ENCODE results near the gene ATP6V1G1. TPM values are rescaled to one million over a fixed set of nuclear protein-coding genes. Genes with fewer than 3 reads are reported as not detected.

The ATP6V1G1 gene
- total RNA-seq, 1 donor from 2014 or later, result 108 TPM

DNA sequence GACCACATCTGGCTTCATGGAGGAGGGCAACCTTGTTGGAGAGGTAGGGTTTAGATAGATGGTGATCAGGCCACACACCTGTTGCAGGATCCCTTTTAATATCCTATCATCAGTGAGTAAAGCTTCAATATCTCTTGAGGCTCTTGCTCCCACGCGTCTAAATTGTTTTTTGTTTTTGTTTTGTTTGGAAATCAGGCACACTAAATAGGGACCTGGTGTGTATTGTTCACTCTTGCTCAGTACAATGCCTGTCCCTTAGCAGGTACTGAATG lies 20.9 kb downstream of the ATP6V1G1 start:
- FAIRE-seq (no peak), DNase-seq (ENCODE audit: low spot score in 2 of 2) (no peak)

DNA sequence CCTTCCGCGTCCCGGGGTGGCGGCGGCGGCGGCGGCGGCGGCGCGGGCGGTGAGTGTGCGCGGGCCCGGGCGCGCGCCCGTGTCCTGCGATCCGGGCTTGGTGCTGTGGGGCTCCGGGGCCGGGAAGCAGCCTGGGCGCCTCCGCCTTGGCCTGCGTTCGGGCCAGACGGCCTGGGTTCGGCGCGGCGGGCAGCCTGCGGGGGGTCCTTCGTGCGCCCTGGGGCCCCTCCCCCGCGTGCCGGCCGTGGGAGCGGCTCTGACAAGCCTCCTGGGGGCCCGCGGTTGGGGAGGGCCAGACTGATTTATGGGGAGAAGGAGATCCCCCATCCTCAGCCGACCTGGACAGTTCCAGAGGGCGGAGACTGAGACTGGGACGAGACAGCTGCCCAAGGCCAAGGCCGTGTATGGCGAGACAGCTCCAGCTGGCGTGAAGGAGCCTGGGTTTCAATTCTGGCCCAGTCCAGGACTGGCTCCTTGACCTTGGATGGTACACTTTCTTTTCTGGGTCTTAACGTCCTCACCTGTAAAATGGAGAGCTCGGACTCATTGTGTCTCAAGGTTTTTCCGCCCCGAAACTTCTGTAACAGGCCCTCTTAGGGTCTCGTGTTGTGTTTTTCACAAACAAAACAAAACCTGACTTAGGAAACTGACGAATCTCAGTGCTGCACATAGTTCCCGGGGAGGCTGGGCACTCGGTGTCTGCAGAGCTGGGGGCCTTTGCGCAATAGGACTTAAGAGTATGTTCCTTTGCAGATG lies 24.1 kb downstream of the ATP6V1G1 start:
- peak in 1 of 2 donors; percentile 62 for DNase-seq (ENCODE audit: low spot score in 2 of 2)

DNA sequence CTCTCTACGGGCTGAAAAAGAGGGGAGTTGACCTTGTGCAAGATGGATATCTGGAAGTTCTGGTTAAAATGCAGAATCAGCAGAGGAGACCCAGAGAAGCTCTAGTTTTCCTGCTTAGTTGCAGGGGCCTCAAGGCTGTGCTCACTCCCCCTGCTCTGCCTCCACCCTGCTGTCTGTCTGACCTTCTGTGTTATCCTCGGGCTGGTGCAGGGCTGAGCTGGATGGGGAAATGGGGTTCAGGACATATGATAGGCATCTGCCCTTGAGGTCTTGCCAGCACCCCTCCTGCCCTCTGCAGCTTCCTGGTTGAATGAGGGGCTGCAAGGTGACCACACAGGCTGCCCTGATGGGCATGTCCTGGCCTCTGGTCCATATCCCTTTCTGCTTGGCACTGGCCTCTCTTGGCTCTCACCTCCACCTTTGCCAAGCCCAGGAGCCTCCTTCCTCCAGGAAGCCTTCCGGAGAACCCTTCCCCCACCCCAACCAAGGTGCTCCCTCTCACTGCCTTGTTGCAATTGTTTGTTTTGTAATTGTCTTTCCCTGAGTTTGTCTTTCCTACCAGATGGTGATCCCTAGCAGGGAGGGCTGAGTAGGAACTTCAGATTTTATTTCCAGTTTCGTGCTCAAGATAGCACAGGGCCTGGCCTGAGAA lies 24.8 kb downstream of the ATP6V1G1 start:
- FAIRE-seq (no peak), DNase-seq (ENCODE audit: low spot score in 2 of 2) (no peak)

More for the DNA sequence above, 24.1 kb downstream of the ATP6V1G1 start:
- no peak for FAIRE-seq

DNA sequence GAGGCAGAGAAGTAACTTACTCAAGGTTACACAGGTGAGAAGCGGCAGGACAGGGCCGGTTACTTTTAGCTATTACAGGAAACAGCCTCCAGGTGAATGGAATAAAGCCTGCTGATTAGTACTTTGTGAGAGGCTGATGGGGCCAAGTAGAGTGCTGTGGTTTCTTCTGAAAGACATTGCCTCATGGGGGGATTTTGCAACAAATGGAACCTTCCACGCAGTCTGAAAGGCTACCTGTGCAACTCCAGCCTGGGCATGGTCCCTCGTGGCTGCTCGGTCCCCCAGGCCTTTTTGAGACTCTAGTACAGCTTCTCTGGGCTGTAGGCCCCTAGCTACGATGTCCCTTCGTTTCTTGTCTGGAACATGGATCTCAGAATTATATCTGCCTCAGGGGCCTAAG lies 25.5 kb downstream of the ATP6V1G1 start:
- FAIRE-seq, result no peak
- no peak for DNase-seq (ENCODE audit: low spot score in 2 of 2)

DNA sequence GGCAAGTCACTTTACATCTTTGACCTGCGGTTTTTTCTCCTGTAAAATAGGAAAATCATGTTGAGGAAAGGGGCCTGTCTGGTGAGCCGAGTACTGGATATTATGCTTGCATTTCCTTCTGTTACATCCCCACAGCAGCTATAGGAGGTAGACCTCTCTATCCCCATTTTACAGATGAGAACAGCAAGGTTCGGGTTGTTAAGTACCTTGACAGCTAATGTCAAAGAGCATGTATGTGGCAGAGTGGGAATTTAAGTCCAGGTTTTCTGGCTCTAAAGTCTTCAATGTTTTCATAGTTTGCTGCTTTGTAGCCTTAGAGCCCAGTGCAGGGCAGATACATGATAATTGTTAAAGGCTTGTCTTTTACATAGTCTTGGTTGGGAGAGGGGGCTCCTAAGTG lies 26.4 kb downstream of the ATP6V1G1 start:
- no peak for FAIRE-seq

DNA sequence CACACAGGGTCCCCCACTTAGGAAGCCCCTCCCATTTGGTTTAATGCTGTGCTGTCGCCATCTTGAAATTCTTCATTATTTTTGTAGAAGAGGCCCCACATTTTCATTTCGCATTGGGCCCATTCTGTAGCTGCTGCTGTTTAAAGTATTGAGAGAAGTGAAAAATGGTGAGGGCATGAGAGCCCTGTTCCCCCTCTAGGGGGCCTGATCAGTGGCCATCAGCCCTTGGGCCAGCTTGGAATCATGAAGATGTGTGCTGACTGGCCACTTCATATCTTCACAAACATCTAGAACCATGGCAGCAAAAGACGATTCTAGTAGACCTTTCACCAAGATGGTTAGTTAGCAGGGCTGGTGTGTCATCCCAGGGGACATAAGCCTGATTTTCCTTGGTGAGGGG lies 26.8 kb downstream of the ATP6V1G1 start:
- DNase-seq (ENCODE audit: low spot score in 2 of 2), result no peak

More for the DNA sequence above, 26.4 kb downstream of the ATP6V1G1 start:
- no peak for DNase-seq (ENCODE audit: low spot score in 2 of 2)

DNA sequence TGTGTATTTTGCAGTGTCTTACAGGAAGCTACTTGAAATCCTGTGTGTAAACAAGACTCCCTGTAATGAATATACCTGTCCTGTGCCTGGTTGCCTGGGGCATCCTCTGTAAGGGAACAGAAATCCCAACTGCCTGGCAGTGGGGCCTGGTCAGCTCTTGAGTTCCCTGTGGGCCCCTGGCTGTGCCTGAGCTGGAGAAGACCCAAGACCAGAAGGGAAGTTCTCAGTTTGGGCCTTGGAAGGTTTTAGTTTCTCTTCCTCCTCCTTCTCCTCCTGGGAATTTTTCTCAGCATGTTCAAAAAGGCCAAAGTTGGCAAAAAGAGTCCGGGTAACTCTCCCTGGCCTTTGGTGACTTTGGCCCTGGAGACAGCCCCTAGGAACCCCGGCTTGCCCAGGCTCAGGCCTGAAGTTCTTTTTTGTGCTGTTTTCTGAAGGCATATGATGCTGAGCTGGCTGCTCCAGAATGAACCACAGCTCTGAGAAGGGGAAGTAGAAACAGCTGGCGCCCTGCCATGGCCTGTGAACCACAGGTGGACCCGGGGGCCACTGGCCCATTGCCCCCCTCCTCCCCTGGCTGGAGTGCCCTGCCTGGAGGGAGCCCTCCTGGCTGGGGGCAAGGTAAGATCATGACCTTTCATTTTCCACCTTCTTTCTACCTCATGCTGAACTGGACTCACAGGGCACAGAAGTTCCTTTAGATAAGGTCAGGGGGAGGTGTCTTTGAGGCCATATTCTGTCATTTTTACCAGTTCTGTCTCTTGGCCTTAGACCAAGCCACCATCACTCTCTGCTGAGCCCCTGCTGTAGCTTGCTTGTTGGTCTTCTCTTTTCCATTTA lies 29.3 kb downstream of the ATP6V1G1 start:
- FAIRE-seq (no peak), DNase-seq (ENCODE audit: low spot score in 2 of 2) (no peak)

More for the DNA sequence above, 26.8 kb downstream of the ATP6V1G1 start:
- no peak for FAIRE-seq

DNA sequence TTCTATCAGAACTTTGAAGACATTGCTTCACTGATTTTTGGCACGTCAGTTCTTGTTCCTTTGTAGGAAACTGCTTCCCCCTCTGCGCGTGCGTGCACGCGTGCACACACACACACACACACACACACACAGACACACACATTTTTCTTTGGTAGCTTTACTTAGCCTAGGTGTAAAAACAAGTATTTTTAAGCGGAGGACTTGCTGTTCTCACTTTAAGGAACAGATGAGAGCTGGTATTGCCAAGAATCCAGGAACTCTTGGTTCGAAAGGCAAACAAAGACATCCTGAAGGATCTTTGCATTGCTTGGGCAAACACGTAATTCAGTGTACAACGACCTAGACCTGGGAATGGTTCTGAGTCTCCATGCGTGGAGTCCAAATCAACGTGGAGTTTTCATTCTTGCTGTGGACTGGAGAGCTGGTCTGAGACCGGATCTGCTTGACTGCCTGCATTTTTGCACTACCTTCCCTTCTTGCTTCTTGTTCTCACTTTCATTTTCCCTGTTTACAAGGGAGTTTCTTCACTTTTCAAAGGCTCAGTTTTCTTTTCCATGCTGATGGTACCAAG lies 31.7 kb downstream of the ATP6V1G1 start:
- DNase-seq (ENCODE audit: low spot score in 2 of 2), result no peak
- FAIRE-seq, result no peak

DNA sequence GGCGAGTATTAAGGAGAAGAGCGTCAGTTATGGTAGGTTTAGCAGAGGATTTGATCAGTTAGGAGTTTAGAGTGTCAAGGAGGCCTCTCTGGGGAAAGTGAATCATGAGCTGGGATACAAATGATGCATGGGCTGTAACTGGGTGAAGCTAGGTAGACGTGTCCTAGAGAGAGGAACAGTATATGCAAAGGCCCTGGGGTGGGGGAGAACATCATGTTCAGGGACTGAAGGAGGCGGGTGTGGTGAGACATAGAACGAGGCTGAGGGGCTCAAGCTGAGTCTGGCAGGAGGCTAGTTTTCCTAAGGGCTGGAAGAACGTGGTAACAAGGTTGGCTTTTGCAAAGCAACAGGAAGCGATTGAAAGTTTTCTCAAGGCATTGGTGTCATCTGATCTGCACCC lies 34.0 kb downstream of the ATP6V1G1 start:
- DNase-seq (ENCODE audit: low spot score in 2 of 2) (no peak), FAIRE-seq (no peak)

DNA sequence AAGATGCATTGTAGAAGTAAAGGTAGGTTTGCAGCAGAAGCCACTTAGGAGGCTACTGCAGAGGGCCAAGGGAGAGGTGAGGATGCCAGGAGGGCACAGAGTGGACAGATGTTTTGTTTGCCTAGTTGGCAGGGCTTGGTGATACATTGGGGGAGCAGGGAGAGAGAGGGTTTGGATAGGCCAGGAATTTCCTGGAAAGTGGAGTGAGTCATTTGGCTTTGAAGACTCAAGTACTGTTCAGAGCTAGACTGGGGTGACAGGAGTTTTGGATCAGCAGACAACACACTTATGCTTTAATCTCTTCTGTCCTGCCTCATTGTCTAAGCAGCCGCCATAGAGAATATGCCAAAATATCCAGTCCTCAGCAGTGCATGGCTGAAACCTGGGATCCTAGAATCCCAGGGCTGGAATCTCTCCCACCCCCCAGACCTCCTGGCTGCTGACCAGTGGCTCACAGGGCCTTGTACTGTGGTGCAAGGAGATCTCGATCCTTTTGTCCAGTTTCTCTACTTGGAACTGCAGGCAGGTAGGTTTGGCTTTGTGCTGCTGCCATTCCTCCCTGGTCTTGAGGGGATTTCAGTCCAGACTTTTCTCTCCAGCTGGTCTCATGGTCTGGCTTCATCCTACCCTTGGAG lies 34.5 kb downstream of the ATP6V1G1 start:
- FAIRE-seq, result no peak
- no peak for DNase-seq (ENCODE audit: low spot score in 2 of 2)

DNA sequence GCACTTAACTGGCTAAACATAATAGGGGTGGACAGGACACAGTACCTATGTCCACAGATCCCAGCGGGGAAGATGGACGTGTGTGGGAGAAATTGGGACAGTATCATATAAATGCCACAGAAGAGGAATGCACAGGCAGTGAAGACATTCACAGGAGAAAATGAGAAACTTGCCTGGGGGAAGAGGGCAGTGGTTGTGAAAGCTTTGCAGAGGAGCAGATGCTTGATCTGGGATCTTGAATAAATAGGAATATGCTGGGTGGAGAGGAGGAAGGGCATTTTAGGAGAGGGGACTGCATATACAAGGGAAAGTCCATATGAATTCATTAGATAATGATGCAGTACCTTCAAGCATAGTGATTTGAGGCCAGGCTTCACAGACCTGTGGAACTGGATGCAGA lies 37.1 kb downstream of the ATP6V1G1 start:
- no peak for DNase-seq (ENCODE audit: low spot score in 2 of 2)
- no peak for FAIRE-seq

DNA sequence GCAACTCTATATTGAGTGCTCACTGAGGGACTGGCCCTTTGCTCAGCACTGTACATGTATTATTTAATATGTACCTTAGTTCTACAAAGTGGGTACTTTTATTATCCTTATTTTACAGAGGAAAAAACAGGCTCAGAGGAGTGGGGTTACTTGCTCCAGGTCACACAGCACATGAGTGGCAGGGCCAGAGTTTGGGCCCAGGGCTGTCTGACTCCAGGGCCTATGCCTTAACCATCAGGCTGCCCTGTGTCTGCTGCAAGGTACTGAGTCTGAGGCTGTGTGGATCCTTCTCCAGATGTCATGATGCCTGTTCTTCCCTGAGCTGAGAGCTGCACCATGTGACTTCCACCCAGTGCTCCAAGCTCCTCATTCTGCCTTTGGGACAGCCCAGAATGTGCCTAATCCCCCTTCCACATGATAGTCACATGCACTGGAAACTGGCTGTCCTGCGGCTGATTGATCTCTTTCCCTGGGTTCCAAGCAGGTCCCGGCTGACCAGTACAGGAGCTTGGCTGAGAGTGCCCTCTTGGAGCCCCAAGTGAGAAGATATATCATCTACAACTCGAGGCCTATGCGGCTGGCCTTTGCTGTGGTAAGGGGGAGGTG lies 38.9 kb downstream of the ATP6V1G1 start:
- no peak for DNase-seq (ENCODE audit: low spot score in 2 of 2)
- no peak for FAIRE-seq

DNA sequence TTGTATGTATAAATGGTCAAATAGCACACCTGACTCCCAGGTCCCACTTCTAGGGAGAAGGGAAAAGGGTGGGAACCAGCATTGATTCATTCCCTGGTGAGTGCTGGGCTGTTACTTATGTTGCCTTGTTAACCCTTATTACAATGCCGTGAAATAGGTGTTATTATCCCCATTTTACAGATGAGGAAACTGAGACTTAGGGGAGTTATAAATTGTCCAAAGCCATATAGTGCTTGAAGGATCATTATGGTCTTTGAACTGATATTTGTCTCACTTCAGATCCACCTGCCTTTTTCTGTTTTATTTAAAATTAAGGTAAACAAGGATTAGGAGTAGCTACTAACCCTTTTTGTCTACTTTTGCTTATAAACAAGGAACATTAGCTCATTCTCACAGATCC lies 40.0 kb downstream of the ATP6V1G1 start:
- FAIRE-seq (no peak), DNase-seq (ENCODE audit: low spot score in 2 of 2) (no peak)

DNA sequence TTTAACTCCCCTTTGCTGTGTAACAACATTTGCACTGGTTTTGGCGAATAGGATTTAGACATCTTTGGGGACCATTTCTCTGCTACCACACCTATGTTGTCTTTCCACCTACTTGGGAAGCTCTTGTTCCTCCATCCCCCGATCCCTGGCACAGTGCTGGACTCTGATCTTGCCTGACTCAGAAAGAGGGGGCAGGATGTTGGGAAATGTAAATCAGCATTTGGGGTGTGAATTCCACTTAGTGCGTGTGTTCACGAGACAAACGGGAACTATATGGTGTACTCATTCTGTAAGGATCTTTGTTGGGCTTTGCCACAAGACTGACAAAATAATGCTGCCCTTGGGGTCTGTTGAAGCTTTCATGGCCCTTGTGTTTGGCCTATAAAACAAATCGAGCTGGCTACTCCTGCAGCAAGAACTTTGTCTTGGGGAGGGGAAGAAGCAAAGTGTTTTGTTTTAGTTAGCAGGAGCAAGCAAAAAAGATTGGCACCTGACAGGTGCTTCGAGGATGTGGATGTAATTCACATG lies 42.1 kb downstream of the ATP6V1G1 start:
- FAIRE-seq (no peak), DNase-seq (ENCODE audit: low spot score in 2 of 2) (no peak)

DNA sequence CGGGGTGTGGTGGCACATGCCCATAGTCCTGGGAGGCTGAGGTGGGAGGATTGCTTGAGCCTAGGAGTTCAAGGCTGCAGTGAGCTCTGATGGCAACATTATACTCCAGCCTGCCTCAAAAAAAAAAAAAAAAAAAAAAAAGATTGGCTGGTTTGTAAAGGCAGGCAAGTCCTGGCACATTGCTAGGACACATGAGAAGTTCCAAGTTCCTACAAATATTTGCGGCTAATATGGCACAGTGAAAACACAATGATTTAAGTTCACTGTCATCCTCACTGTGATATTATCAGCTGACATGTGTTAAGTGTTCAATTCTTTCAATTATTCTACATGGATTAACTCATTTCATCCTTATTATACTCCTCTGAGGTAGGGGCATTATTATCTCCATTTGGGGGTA lies 43.6 kb downstream of the ATP6V1G1 start:
- FAIRE-seq (no peak), DNase-seq (ENCODE audit: low spot score in 2 of 2) (no peak)

DNA sequence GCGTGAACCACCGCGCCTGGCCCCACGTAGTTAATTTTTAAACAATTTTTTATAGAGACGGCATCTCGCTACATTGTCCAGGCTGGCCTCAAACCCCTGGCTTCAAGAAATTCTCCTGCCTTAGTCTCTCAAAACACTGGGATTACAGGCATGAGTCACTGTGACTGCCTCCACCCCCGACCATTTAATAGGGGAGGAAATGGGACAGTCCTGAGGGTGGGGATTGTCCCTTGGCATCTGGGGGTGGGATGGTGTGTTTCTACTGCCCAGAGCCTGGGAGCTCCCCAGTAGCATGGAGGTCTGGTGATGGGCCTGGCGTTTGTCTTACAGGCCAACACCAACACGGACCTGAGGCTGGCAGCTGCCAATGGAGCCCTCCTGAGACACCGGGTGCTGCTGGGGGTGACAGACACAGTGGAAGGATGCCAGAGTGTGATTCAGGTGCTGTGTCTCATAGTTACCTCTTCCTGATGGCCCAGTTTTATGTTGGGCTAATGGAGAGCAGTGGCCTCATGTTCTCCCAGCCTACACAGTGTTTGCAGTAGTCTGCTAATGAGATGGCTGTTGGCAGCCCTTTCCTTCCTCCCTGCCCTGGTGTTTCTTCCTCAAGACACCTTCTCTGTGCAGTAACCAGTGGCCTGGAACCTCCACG lies 46.0 kb downstream of the ATP6V1G1 start:
- FAIRE-seq (no peak), DNase-seq (ENCODE audit: low spot score in 2 of 2) (no peak)

DNA sequence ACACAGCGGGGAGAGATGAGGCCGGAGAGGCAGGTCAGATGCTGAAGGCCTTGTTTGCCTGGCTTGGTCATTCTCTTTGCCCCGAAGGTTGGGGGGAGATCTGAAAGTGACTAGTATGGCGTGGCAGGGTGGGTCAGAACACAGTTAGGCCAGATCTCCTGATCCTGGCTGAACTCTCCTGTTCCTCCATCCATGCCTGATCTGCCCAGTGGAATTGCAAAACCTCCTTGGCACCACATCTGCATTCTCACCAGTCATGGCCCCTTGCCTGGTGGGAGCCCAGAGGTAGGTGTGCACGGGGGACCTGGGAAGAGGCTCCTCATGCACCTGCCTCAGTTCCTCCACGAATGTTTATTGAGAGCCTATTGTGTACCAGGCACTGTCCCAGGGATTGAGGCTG lies 46.8 kb downstream of the ATP6V1G1 start:
- FAIRE-seq, result no peak
- DNase-seq (ENCODE audit: low spot score in 2 of 2), result no peak

DNA sequence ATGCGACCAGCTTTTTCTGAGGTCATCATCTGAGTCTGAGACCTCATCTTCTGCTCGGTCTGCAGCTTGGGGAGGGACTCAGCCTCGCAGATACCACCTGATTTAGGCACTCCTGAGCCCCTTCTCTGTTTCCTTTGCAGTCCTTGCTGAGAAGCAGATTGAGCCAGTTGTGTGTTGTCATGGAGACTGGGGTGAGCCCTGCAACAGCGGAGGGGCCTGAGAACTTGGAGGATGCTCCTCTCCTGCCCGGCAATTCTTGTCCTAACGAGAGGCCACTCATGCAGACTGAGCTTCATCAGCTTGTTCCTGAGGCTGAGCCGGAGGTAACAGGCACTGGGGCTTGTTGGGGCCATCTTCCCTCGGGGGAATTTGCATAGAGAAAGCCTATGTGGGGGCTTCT lies 50.8 kb downstream of the ATP6V1G1 start:
- no peak for FAIRE-seq
- DNase-seq (ENCODE audit: low spot score in 2 of 2), result no peak

DNA sequence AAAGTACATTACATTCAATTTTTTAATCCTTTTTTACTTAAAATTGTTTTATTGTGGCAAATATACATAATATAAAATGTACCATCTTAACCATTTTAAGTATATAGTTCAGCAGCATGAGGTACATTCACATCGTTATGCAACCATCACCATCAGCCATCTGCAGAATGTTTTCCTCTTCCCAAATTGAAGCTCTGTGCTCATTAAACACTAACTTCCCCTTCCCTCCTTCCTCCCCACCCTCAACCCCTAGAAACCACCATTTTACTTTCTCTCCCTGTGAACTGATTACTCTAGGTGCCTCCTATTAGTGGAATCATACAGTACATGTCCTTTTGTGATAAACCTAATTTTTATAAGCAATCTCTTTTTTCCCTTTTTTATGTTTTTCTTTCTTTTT lies 54.4 kb downstream of the ATP6V1G1 start:
- FAIRE-seq (no peak), DNase-seq (ENCODE audit: low spot score in 2 of 2) (no peak)

DNA sequence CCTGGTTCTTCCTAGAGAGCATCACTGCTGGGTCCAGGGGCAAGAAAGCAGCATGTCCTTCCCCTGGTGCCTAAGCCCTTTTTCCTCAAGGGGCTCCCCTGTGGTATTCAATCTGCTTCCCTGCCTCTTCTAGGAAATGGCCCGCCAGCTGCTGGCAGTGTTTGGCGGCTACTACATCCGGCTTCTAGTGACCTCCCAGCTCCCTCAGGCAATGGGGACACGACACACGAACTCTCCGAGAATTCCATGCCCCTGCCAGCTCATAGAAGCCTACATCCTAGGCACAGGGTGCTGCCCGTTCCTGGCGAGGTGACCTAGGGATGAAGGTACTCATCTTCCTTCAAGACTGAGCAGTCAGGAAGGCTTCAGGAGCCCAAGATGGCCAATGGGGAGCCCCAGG lies 55.4 kb downstream of the ATP6V1G1 start:
- FAIRE-seq (no peak), DNase-seq (ENCODE audit: low spot score in 2 of 2) (no peak)

Measured in frontal cortex (tissue), 4 donors.